ENCODE data around the gene PTX4. TPM values are rescaled to one million over a fixed set of nuclear protein-coding genes. Genes with fewer than 3 reads are reported as not detected.

The PTX4 gene
- total RNA-seq, 1 donor from 2014 or later, result not detected

DNA sequence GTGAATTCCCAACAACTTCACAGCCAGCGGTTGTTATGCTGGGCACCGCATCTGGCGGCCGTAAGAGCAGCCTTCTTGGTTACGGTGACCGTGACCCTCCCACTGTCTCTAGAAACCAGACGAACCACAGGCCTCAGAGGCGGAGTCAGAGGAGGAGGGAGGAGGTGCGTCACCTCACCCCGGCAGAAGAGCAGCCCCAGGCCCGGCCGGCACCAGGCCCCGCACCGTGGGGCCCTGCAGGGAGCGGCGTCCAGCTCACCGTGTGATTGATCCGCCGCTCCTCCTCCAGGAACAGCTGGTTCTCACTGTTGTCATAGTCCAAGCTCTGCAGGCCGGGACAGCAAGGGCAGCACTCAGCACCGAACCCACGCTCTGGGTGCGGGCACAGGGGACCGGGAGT, 27.6 kb downstream of the PTX4 start:
- H3K36me3 Mint-ChIP-seq (ENCODE audit: insufficient read depth), result no peaks in the 10 kb centered on the region
- H3K27ac Mint-ChIP-seq, result no peak overlapping the region
- DNase-seq (ENCODE audit: low spot score, unreplicated experiment), result no peak
- TF ChIP-seq, protein P1, sequence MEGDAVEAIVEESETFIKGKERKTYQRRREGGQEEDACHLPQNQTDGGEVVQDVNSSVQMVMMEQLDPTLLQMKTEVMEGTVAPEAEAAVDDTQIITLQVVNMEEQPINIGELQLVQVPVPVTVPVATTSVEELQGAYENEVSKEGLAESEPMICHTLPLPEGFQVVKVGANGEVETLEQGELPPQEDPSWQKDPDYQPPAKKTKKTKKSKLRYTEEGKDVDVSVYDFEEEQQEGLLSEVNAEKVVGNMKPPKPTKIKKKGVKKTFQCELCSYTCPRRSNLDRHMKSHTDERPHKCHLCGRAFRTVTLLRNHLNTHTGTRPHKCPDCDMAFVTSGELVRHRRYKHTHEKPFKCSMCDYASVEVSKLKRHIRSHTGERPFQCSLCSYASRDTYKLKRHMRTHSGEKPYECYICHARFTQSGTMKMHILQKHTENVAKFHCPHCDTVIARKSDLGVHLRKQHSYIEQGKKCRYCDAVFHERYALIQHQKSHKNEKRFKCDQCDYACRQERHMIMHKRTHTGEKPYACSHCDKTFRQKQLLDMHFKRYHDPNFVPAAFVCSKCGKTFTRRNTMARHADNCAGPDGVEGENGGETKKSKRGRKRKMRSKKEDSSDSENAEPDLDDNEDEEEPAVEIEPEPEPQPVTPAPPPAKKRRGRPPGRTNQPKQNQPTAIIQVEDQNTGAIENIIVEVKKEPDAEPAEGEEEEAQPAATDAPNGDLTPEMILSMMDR (IDR thresholded peaks at IDR 0.05; ENCODE audit: unreplicated experiment), result no peak
- no peaks in the 10 kb centered on the region for H3K9me3 Mint-ChIP-seq (ENCODE audit: low read depth)
- H3K4me3 Mint-ChIP-seq (ENCODE audit: low read depth), result no peak overlapping the region
- no peaks in the 10 kb centered on the region for H3K4me1 Mint-ChIP-seq (ENCODE audit: low read depth)
- no peaks in the 10 kb centered on the region for H3K27me3 Mint-ChIP-seq

DNA sequence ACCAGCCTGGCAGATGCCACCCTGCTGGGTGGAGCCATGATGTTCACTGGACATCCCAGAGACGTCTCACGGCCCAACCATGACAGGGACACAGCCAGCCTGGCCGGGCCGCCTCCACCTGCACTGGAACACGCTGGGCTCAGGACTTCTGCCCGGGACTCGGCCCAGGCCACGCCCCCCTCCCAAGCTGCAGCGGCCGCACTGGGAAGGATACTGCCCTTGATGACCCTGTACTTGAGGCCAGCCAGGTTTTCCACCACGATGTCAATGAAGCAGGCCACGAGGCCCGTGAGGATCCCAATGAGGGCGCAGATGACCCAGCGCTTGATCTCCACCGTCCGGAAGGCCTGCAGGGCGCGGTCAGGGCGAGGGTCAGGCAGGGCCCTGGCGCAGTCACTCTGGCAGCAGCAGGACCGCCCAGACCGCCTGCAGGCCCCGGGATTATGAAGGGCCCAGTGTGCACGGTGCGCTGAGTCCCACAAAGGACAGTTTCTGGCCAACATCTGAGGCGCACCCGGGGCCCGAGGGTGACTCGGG, 28.1 kb downstream of the PTX4 start:
- no peaks in the 10 kb centered on the region for H3K27me3 Mint-ChIP-seq
- H3K4me1 Mint-ChIP-seq (ENCODE audit: low read depth), result no peaks in the 10 kb centered on the region
- no peaks in the 10 kb centered on the region for H3K36me3 Mint-ChIP-seq (ENCODE audit: insufficient read depth)
- no peak for DNase-seq (ENCODE audit: low spot score, unreplicated experiment)
- TF ChIP-seq, protein P1 (IDR thresholded peaks at IDR 0.05; ENCODE audit: unreplicated experiment), result no peak
- no peak overlapping the region for H3K4me3 Mint-ChIP-seq (ENCODE audit: low read depth)
- no peak overlapping the region for H3K27ac Mint-ChIP-seq
- no peaks in the 10 kb centered on the region for H3K9me3 Mint-ChIP-seq (ENCODE audit: low read depth)

DNA sequence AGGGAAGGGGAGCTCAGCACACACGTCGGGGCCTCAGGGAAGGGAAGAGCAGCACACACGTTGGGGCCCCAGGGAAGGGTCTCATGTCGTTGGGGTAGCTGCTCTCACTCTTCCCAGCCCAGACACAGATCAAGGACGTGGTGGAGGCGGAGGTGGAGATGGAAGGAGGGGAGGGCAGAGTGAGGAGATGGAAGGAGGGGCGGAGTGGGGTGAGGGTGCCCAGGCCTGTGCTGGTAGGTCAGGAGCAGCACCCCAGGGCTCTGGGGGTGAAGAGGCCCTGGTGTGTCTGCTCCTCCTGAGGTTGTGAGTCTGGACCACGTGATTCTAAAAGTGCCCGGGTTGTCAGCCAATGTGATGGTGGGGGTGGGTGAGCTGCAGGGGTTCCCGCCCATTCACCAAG, 28.8 kb downstream of the PTX4 start:
- DNase-seq (ENCODE audit: low spot score, unreplicated experiment), result no peak
- H3K4me1 Mint-ChIP-seq (ENCODE audit: low read depth), result no peaks in the 10 kb centered on the region
- H3K27ac Mint-ChIP-seq, result no peak overlapping the region
- H3K36me3 Mint-ChIP-seq (ENCODE audit: insufficient read depth), result no peaks in the 10 kb centered on the region
- TF ChIP-seq, protein P1 (IDR thresholded peaks at IDR 0.05; ENCODE audit: unreplicated experiment), result no peak
- H3K4me3 Mint-ChIP-seq (ENCODE audit: low read depth), result no peak overlapping the region
- H3K27me3 Mint-ChIP-seq, result no peaks in the 10 kb centered on the region
- no peaks in the 10 kb centered on the region for H3K9me3 Mint-ChIP-seq (ENCODE audit: low read depth)

DNA sequence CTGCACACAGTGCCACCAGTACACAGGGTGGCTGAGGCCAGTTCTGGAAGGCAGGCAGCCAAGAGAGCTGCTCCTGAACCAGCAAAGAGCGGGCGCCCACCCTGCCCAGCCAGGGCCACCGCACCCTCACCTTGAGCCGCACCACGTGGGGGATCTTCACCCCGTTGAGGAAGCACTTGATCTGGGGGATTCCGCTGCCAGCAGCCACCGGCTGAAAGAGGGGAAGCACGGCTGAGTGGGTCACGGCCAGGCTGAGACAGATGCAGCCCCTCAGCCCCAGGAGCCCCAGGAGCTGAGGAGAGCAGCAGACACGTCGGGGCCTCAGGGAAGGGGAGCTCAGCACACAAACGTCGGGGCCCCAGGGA, 29.8 kb downstream of the PTX4 start:
- TF ChIP-seq, protein P1 (IDR thresholded peaks at IDR 0.05; ENCODE audit: unreplicated experiment), result no peak
- H3K36me3 Mint-ChIP-seq (ENCODE audit: insufficient read depth), result no peaks in the 10 kb centered on the region
- H3K27me3 Mint-ChIP-seq, result no peaks in the 10 kb centered on the region
- H3K4me3 Mint-ChIP-seq (ENCODE audit: low read depth), result no peak overlapping the region
- no peak overlapping the region for H3K27ac Mint-ChIP-seq
- DNase-seq (ENCODE audit: low spot score, unreplicated experiment), result no peak
- no peaks in the 10 kb centered on the region for H3K4me1 Mint-ChIP-seq (ENCODE audit: low read depth)
- no peaks in the 10 kb centered on the region for H3K9me3 Mint-ChIP-seq (ENCODE audit: low read depth)

DNA sequence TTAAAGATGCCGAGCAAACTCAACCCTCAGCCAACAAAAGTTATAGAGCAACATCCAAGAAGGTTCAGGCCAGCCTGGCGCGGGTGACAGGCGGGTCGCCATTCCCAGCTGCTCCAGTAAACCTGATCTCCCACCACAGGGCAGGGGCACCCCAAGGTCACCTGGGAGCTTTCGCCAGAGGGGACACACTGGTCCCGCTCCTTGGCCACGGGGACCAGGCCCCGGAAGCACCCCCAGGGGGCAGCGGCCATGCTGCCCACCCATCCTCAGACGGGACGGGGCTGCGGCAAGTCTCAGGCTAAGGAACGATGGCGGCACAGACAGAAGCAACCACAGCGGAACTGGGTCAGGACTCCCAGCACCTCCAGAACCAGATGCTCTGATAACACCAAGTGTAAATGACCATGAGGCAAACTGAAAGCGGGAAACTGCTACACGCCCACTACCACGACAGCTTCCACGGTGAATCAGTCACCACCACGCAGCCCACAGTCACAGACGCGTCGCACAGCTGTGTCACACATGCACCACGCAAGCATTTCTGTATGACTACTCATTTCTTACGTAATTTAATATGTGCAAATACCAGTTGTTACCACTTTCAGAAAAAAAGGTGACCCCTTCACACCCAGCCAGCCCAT, 30.3 kb downstream of the PTX4 start:
- TF ChIP-seq, protein P1 (IDR thresholded peaks at IDR 0.05; ENCODE audit: unreplicated experiment), result no peak
- no peak for DNase-seq (ENCODE audit: low spot score, unreplicated experiment)
- H3K36me3 Mint-ChIP-seq (ENCODE audit: insufficient read depth), result no peaks in the 10 kb centered on the region
- no peaks in the 10 kb centered on the region for H3K27me3 Mint-ChIP-seq
- no peaks in the 10 kb centered on the region for H3K9me3 Mint-ChIP-seq (ENCODE audit: low read depth)
- no peaks in the 10 kb centered on the region for H3K4me1 Mint-ChIP-seq (ENCODE audit: low read depth)
- H3K27ac Mint-ChIP-seq, result no peak overlapping the region
- no peak overlapping the region for H3K4me3 Mint-ChIP-seq (ENCODE audit: low read depth)

Data from progenitor cell of endocrine pancreas (in vitro differentiated cells).